ENCODE measurements around the gene WDR37.
"Not testable (repeated sequence)": the region's sequence is repeated elsewhere in the genome, so short reads cannot be mapped to it uniquely, and the experiment has no call there.

Gene WDR37

GRCh38 chr10:1035201-1035600 lies 21.0 kb upstream of the WDR37 start:
- Mint-ChIP-seq H3K9me3 (no peaks in the 10 kb centered on the region), H3K4me3 (no peak overlapping the region), H3K36me3 (ENCODE audit: low read depth) (peaks cover 11% of the 10 kb centered on the region), H3K27me3 (ENCODE audit: low read depth) (no peaks in the 10 kb centered on the region), H3K27ac (peak overlapping the region; percentile 17 to 76 (median 54)), H3K4me1 (peaks cover 11% of the 10 kb centered on the region)
- TF ChIP-seq CTCF (IDR thresholded peaks at IDR 0.05; ENCODE audit: unreplicated experiment in 3 of 3): no peak

GRCh38 chr10:1036341-1036791 lies 19.8 kb upstream of the WDR37 start:
- H3K27ac Mint-ChIP-seq: no peak overlapping the region
- H3K4me1 Mint-ChIP-seq: peaks cover 11% of the 10 kb centered on the region
- peaks cover 20% of the 10 kb centered on the region for H3K36me3 Mint-ChIP-seq (ENCODE audit: low read depth)
- TF ChIP-seq CTCF (IDR thresholded peaks at IDR 0.05; ENCODE audit: unreplicated experiment in 3 of 3): no peak
- no peak overlapping the region for H3K4me3 Mint-ChIP-seq
- H3K9me3 Mint-ChIP-seq: no peaks in the 10 kb centered on the region
- no peaks in the 10 kb centered on the region for H3K27me3 Mint-ChIP-seq (ENCODE audit: low read depth)

GRCh38 chr10:1037098-1037497 lies 19.1 kb upstream of the WDR37 start:
- no peak overlapping the region for H3K4me3 Mint-ChIP-seq
- H3K27ac Mint-ChIP-seq: no peak overlapping the region
- no peaks in the 10 kb centered on the region for H3K27me3 Mint-ChIP-seq (ENCODE audit: low read depth)
- no peak for TF ChIP-seq CTCF (IDR thresholded peaks at IDR 0.05; ENCODE audit: unreplicated experiment in 3 of 3)
- H3K36me3 Mint-ChIP-seq (ENCODE audit: low read depth): peaks cover 24% of the 10 kb centered on the region
- H3K4me1 Mint-ChIP-seq: peaks cover 11% of the 10 kb centered on the region
- no peaks in the 10 kb centered on the region for H3K9me3 Mint-ChIP-seq

GRCh38 chr10:1038769-1039168 lies 17.4 kb upstream of the WDR37 start:
- not testable (repeated sequence) for H3K4me3 Mint-ChIP-seq; H3K27me3 Mint-ChIP-seq (ENCODE audit: low read depth); H3K27ac Mint-ChIP-seq; H3K9me3 Mint-ChIP-seq
- Mint-ChIP-seq H3K4me1 (peaks cover 11% of the 10 kb centered on the region), H3K36me3 (ENCODE audit: low read depth) (peaks cover 34% of the 10 kb centered on the region)

GRCh38 chr10:1040133-1040532 lies 16.1 kb upstream of the WDR37 start:
- Mint-ChIP-seq H3K4me3 (no peak overlapping the region), H3K27me3 (ENCODE audit: low read depth) (no peaks in the 10 kb centered on the region), H3K36me3 (ENCODE audit: low read depth) (peaks cover 43% of the 10 kb centered on the region), H3K9me3 (no peaks in the 10 kb centered on the region), H3K4me1 (peaks cover 15% of the 10 kb centered on the region), H3K27ac (no peak overlapping the region)
- no peak for TF ChIP-seq CTCF (IDR thresholded peaks at IDR 0.05; ENCODE audit: unreplicated experiment in 3 of 3)

- no peaks in the 10 kb centered on the region for H3K9me3 Mint-ChIP-seq
- H3K27me3 Mint-ChIP-seq (ENCODE audit: low read depth): no peaks in the 10 kb centered on the region
- no peak overlapping the region for H3K27ac Mint-ChIP-seq
- H3K4me3 Mint-ChIP-seq: no peak overlapping the region
- peaks cover 48% of the 10 kb centered on the region for H3K36me3 Mint-ChIP-seq (ENCODE audit: low read depth)
- peaks cover 19% of the 10 kb centered on the region for H3K4me1 Mint-ChIP-seq
- TF ChIP-seq CTCF (IDR thresholded peaks at IDR 0.05; ENCODE audit: unreplicated experiment in 3 of 3): no peak
These were observed 14.7 kb upstream of the WDR37 start for GRCh38 chr10:1041514-1041913.
